ENCODE measurements around the gene LTF.

- TF ChIP-seq BRD4 (CRISPR knock-in tag; IDR thresholded peaks at IDR 0.05) (no peak), ZFP37 (CRISPR knock-in tag; IDR thresholded peaks at IDR 0.05; ENCODE audit: borderline replicate concordance) (no peak), TCF7L2 (IDR thresholded peaks at IDR 0.05; ENCODE audit: low read depth, low read length) (no peak), CTCF (CRISPR knock-in tag; IDR thresholded peaks at IDR 0.05) (no peak)
Measured at GRCh38 chr3:46508850-46509591, 44.3 kb upstream of the LTF start.

Data from HepG2 (cell line).